Measurements from ENCODE around the gene DLST. TPM values are rescaled to one million over a fixed set of nuclear protein-coding genes. Genes with fewer than 3 reads are reported as not detected.

The DLST gene
- polyA plus RNA-seq, 1 experiment: 150 TPM

- TF ChIP-seq CTCF (IDR thresholded peaks at IDR 0.05; ENCODE audit: low read depth, low read length): no peak
- CTCF ChIA-PET: interaction anchor here (0.9 to 4.2 kb wide), 3 partner anchors 38 to 146 kb away, joined by 3 to 33 read pairs (median 3); no protein-coding TSS in a partner anchor
Observed at GRCh38 chr14:74942608-74943007, 60.9 kb downstream of the DLST start.

GRCh38 chr14:74945261-74945851, 63.6 kb downstream of the DLST start:
- CTCF ChIA-PET: interaction anchor here (0.6 to 2.7 kb wide), 26 partner anchors 8 to 939 kb away, joined by 3 to 14 read pairs (median 4); partner anchors contain the start of genes ACYP1, EIF2B2, PGF and RPS6KL1
- no peak for DNase-seq (ENCODE audit: low read depth, low spot score)
- Histone ChIP-seq H3K4me3 (ENCODE audit: low read depth, low read length) (no peak overlapping the region), H3K27ac (ENCODE audit: low read depth, low read length) (no peak overlapping the region), H3K27me3 (ENCODE audit: control insufficient read depth, insufficient read depth, low read length) (peaks cover 2% of the 10 kb centered on the region), H3K9me3 (ENCODE audit: control insufficient read depth, insufficient read depth, low read length) (no peaks in the 10 kb centered on the region)
- peak; percentile 58 for TF ChIP-seq CTCF (IDR thresholded peaks at IDR 0.05; ENCODE audit: low read depth, low read length)
- POLR2A ChIA-PET: no interaction called here

More at GRCh38 chr14:74942608-74943007, 60.9 kb downstream of the DLST start:
- POLR2A ChIA-PET: no interaction called here
- no peak for DNase-seq (ENCODE audit: low read depth, low spot score)
- Histone ChIP-seq H3K27me3 (ENCODE audit: control insufficient read depth, insufficient read depth, low read length) (no peaks in the 10 kb centered on the region), H3K27ac (ENCODE audit: low read depth, low read length) (no peak overlapping the region), H3K9me3 (ENCODE audit: control insufficient read depth, insufficient read depth, low read length) (no peaks in the 10 kb centered on the region), H3K4me3 (ENCODE audit: low read depth, low read length) (no peak overlapping the region)

- Histone ChIP-seq H3K4me3 (ENCODE audit: low read depth, low read length) (no peak overlapping the region), H3K27me3 (ENCODE audit: control insufficient read depth, insufficient read depth, low read length) (peaks cover 2% of the 10 kb centered on the region), H3K27ac (ENCODE audit: low read depth, low read length) (no peak overlapping the region), H3K9me3 (ENCODE audit: control insufficient read depth, insufficient read depth, low read length) (no peaks in the 10 kb centered on the region)
- ChIA-PET POLR2A (no interaction called here), CTCF (interaction anchor here (0.6 to 3.6 kb wide), 12 partner anchors 9 to 143 kb away, joined by 3 to 21 read pairs (median 6); partner anchors contain the start of genes ACYP1, PGF and RPS6KL1)
- DNase-seq (ENCODE audit: low read depth, low spot score): no peak
- peak; percentile 93 for TF ChIP-seq CTCF (IDR thresholded peaks at IDR 0.05; ENCODE audit: low read depth, low read length)
Observed at GRCh38 chr14:74945852-74946658, 64.3 kb downstream of the DLST start.

GRCh38 chr14:74946659-74947281, 65.1 kb downstream of the DLST start:
- Histone ChIP-seq H3K4me3 (ENCODE audit: low read depth, low read length) (no peak overlapping the region), H3K27ac (ENCODE audit: low read depth, low read length) (no peak overlapping the region), H3K27me3 (ENCODE audit: control insufficient read depth, insufficient read depth, low read length) (peaks cover 2% of the 10 kb centered on the region), H3K9me3 (ENCODE audit: control insufficient read depth, insufficient read depth, low read length) (no peaks in the 10 kb centered on the region)
- TF ChIP-seq CTCF (IDR thresholded peaks at IDR 0.05; ENCODE audit: low read depth, low read length): no peak
- ChIA-PET CTCF (interaction anchor here (0.6 to 3.6 kb wide), 6 partner anchors 13 to 357 kb away, joined by 3 to 21 read pairs (median 6); partner anchors contain the start of gene RPS6KL1), POLR2A (no interaction called here)
- DNase-seq (ENCODE audit: low read depth, low spot score): no peak

All from AG04450 (cell line).